Islet of Langerhans (tissue), 1 donor: ENCODE data around the gene HARBI1.
A peak's percentile ranks its signal among the peaks of the same experiment; 100 is the strongest.
"Not testable (repeated sequence)": the region's sequence is repeated elsewhere in the genome, so short reads cannot be mapped to it uniquely, and the experiment has no call there.

ENCODE experiments used
- FAIRE-seq: peaks from one replicate; lab custom pipeline; 2011; peaks lifted over from hg19 to GRCh38; lab: Jason Lieb, UNC

Gene HARBI1

GRCh38 chr11:46594785-46595184, 22.2 kb downstream of the HARBI1 start:
- no peak for FAIRE-seq

- FAIRE-seq = no peak
Measured at GRCh38 chr11:46594374-46594700, 22.7 kb downstream of the HARBI1 start.

- no peak for FAIRE-seq
Measured at GRCh38 chr11:46593550-46594373, 23.3 kb downstream of the HARBI1 start, which contains the start of gene AMBRA1. Gene AMBRA1, minus strand, starts transcription at chr11:46594023. Its CDS starts 45,643 bp downstream, at chr11:46548380.

GRCh38 chr11:46590740-46591605, 26.1 kb downstream of the HARBI1 start:
- no peak for FAIRE-seq

- FAIRE-seq = no peak
Measured at GRCh38 chr11:46588915-46589314, 28.1 kb downstream of the HARBI1 start.

GRCh38 chr11:46588131-46588530, 28.9 kb downstream of the HARBI1 start:
- no peak for FAIRE-seq

GRCh38 chr11:46583513-46583912, 33.5 kb downstream of the HARBI1 start:
- FAIRE-seq = not testable (repeated sequence)

- no peak for FAIRE-seq
Measured at GRCh38 chr11:46582588-46582987, 34.4 kb downstream of the HARBI1 start.

GRCh38 chr11:46577058-46577457, 40.0 kb downstream of the HARBI1 start:
- no peak for FAIRE-seq

GRCh38 chr11:46574656-46575055, 42.4 kb downstream of the HARBI1 start:
- FAIRE-seq = no peak

GRCh38 chr11:46570790-46571398, 46.1 kb downstream of the HARBI1 start:
- no peak for FAIRE-seq

- no peak for FAIRE-seq
Measured at GRCh38 chr11:46565232-46565840, 51.7 kb downstream of the HARBI1 start.

GRCh38 chr11:46564459-46564858, 52.6 kb downstream of the HARBI1 start:
- no peak for FAIRE-seq

- no peak for FAIRE-seq
Measured at GRCh38 chr11:46562527-46562926, 54.5 kb downstream of the HARBI1 start.

- peak; percentile 30 for FAIRE-seq
Measured at GRCh38 chr11:46560300-46560991, 56.6 kb downstream of the HARBI1 start.

GRCh38 chr11:46559815-46560214, 57.2 kb downstream of the HARBI1 start:
- FAIRE-seq = no peak

GRCh38 chr11:46557684-46558151, 59.3 kb downstream of the HARBI1 start:
- no peak for FAIRE-seq

- no peak for FAIRE-seq
Measured at GRCh38 chr11:46555267-46556054, 61.6 kb downstream of the HARBI1 start.

GRCh38 chr11:46554213-46555147, 62.5 kb downstream of the HARBI1 start:
- FAIRE-seq = peak; percentile 41

- FAIRE-seq = no peak
Measured at GRCh38 chr11:46553814-46554212, 63.2 kb downstream of the HARBI1 start.
